Left ventricle myocardium inferior (tissue), 1 donor: ENCODE measurements around the gene AMMECR1. TPM values are rescaled to one million over a fixed set of nuclear protein-coding genes. Genes with fewer than 3 reads are reported as not detected.

Experiments used
- DNase-seq: peaks from one replicate; pipeline ENCODE4 v3.0.0-alpha.2; 2020
- H3K27ac ChIP-seq: fragments of 200-600 bp; replicated peaks from 2 replicates; pipeline ENCODE4 v1.8.0; 2021
- H3K27me3 ChIP-seq: fragments of 200-600 bp; 2 replicates; pipeline ENCODE4 v1.8.0; 2021; ENCODE audit warnings: low read depth
- H3K36me3 ChIP-seq: fragments of 200-600 bp; 2 replicates; pipeline ENCODE4 v1.8.0; 2021
- H3K4me1 ChIP-seq: fragments of 200-600 bp; 2 replicates; pipeline ENCODE4 v1.8.0; 2021
- H3K4me3 ChIP-seq: fragments of 200-600 bp; 2 replicates; pipeline ENCODE4 v1.8.0; 2021; ENCODE audit warnings: mild to moderate bottlenecking, moderate library complexity
- H3K9me3 ChIP-seq: fragments of 200-600 bp; replicated peaks from 2 replicates; pipeline ENCODE4 v1.8.0; 2021
- CTCF ChIP-seq: fragments of 200-600 bp; IDR thresholded peaks from 2 replicates; pipeline ENCODE4 v1.8.0; 2021; ENCODE audit warnings: antibody characterized with exemption, mild to moderate bottlenecking, borderline replicate concordance
- intact Hi-C: fragments of 100-400 bp; cut with micrococcal nuclease; formaldehyde crosslinking; loops from one replicate; pipeline ENCODE4 v1.11.0; 2022
- total RNA-seq: library from RNA; stranded (reverse); fragmentation: NEBNext Ultra II Directional; extraction: Animal tissue kit (Norgen Biotek cat#: 25700); gene quantifications from one replicate; pipeline ENCODE4 v1.2.1, GENCODE V29; 2021
- donor health status: DM: no; HTN: yes; CAD: no; lungs with severe emphysema.

AMMECR1 gene
- total RNA-seq, 1 donor from 2014 or later, result 0.91 TPM

- Histone ChIP-seq H3K27ac (no peak overlapping the region), H3K27me3 (no peaks in the 10 kb centered on the region), H3K36me3 (no peaks in the 10 kb centered on the region), H3K9me3 (no peaks in the 10 kb centered on the region), H3K4me1 (no peaks in the 10 kb centered on the region), H3K4me3 (no peak overlapping the region)
- intact Hi-C loops, result no loop called here
- no peak for TF ChIP-seq CTCF
- DNase-seq, result no peak
Measured at GRCh38 chrX:110326712-110327111, 8.8 kb upstream of the AMMECR1 start.

- Histone ChIP-seq H3K9me3 (no peaks in the 10 kb centered on the region), H3K4me1 (peaks cover 2% of the 10 kb centered on the region), H3K27ac (no peak overlapping the region), H3K4me3 (no peak overlapping the region), H3K27me3 (no peaks in the 10 kb centered on the region), H3K36me3 (no peaks in the 10 kb centered on the region)
- DNase-seq, result no peak
- no peak for TF ChIP-seq CTCF
- intact Hi-C loops, result no loop called here
Measured at GRCh38 chrX:110322603-110323002, 4.7 kb upstream of the AMMECR1 start.

- no peaks in the 10 kb centered on the region for H3K27me3 ChIP-seq
- H3K36me3 ChIP-seq, result no peaks in the 10 kb centered on the region
- no peak overlapping the region for H3K4me3 ChIP-seq
- H3K9me3 ChIP-seq, result no peaks in the 10 kb centered on the region
- no peak overlapping the region for H3K27ac ChIP-seq
- TF ChIP-seq CTCF, result no peak
- H3K4me1 ChIP-seq, result peaks cover 6% of the 10 kb centered on the region
- no peak for DNase-seq
- intact Hi-C loops, result no loop called here
Measured at GRCh38 chrX:110321670-110322069, 3.8 kb upstream of the AMMECR1 start.

GRCh38 chrX:110321081-110321480, 3.2 kb upstream of the AMMECR1 start:
- no peak for DNase-seq
- H3K27ac ChIP-seq, result no peak overlapping the region
- no peaks in the 10 kb centered on the region for H3K9me3 ChIP-seq
- no peaks in the 10 kb centered on the region for H3K27me3 ChIP-seq
- intact Hi-C loops, result no loop called here
- TF ChIP-seq CTCF, result no peak
- H3K4me3 ChIP-seq, result no peak overlapping the region
- H3K4me1 ChIP-seq, result peaks cover 12% of the 10 kb centered on the region
- no peaks in the 10 kb centered on the region for H3K36me3 ChIP-seq

- Histone ChIP-seq H3K9me3 (no peaks in the 10 kb centered on the region), H3K36me3 (no peaks in the 10 kb centered on the region), H3K4me3 (no peak overlapping the region), H3K4me1 (peaks cover 15% of the 10 kb centered on the region), H3K27me3 (no peaks in the 10 kb centered on the region), H3K27ac (no peak overlapping the region)
- no peak for DNase-seq
- TF ChIP-seq CTCF, result no peak
- intact Hi-C loops, result no loop called here
Measured at GRCh38 chrX:110320381-110320987, 2.6 kb upstream of the AMMECR1 start.

GRCh38 chrX:110318664-110318968, 731 bp upstream of the AMMECR1 start:
- peak overlapping the region; percentile 85 for H3K27ac ChIP-seq
- intact Hi-C loops, result no loop called here
- no peaks in the 10 kb centered on the region for H3K36me3 ChIP-seq
- H3K9me3 ChIP-seq, result no peaks in the 10 kb centered on the region
- TF ChIP-seq CTCF, result no peak
- peaks cover 15% of the 10 kb centered on the region for H3K4me1 ChIP-seq
- H3K4me3 ChIP-seq, result peak overlapping the region; percentile 82
- no peaks in the 10 kb centered on the region for H3K27me3 ChIP-seq
- DNase-seq, result no peak
